Activated CD4-positive, alpha-beta memory T cell treated with anti-CD3 and anti-CD28 coated beads, Interleukin-2, amount 10 ng/mL, durations not matched to agents 7 days and 5 days (primary cell): Measurements from ENCODE around the gene AMOTL2. TPM values are rescaled to one million over a fixed set of nuclear protein-coding genes. Genes with fewer than 3 reads are reported as not detected.

Source experiments
- CTCF ChIA-PET: fragments of 350-600 bp; sonication (Branson Sonifier 250); formaldehyde crosslinking; loops from one replicate; lab custom pipeline; 2021; ENCODE audit warnings: antibody characterized with exemption, inconsistent platforms; lab: Charles Lee
- POLR2A ChIA-PET: fragments of 350-600 bp; sonication (Branson Sonifier 250); formaldehyde crosslinking; loops from one replicate; lab custom pipeline; 2021; ENCODE audit warnings: antibody characterized with exemption; lab: Charles Lee
- DNase-seq: peaks from one replicate; pipeline ENCODE4 v3.0.0-alpha.2; 2020
- H3K27ac Mint-ChIP-seq: one replicate; pipeline ENCODE4 v1.8.0; 2021; ENCODE audit warnings: mild to moderate bottlenecking, mixed read lengths
- H3K27me3 Mint-ChIP-seq: one replicate; pipeline ENCODE4 v1.8.0; 2021; ENCODE audit warnings: mixed read lengths
- H3K36me3 Mint-ChIP-seq: one replicate; pipeline ENCODE4 v1.8.0; 2021; ENCODE audit warnings: low read depth, mixed read lengths
- H3K4me1 Mint-ChIP-seq: one replicate; pipeline ENCODE4 v1.8.0; 2021; ENCODE audit warnings: mixed read lengths
- H3K4me3 Mint-ChIP-seq: one replicate; pipeline ENCODE4 v1.8.0; 2021; ENCODE audit warnings: mild to moderate bottlenecking, mixed read lengths
- H3K9me3 Mint-ChIP-seq: one replicate; pipeline ENCODE4 v1.8.0; 2021; ENCODE audit warnings: mixed read lengths
- total RNA-seq, 2 experiments: library from RNA; stranded (reverse); gene quantifications; one replicate each; pipeline ENCODE4 v1.2.3, GENCODE V29; 2021

AMOTL2 gene
- total RNA-seq, 2 experiments from 2014 or later, result not detected

- no peak overlapping the region for H3K27ac Mint-ChIP-seq
- H3K27me3 Mint-ChIP-seq, result peaks cover 9% of the 10 kb centered on the region
- no peaks in the 10 kb centered on the region for H3K9me3 Mint-ChIP-seq
- ChIA-PET CTCF (no interaction called here), POLR2A (no interaction called here)
- H3K4me1 Mint-ChIP-seq, result peaks cover 4% of the 10 kb centered on the region
- no peak for DNase-seq
- H3K4me3 Mint-ChIP-seq, result no peak overlapping the region
- no peaks in the 10 kb centered on the region for H3K36me3 Mint-ChIP-seq
These were observed 14.9 kb downstream of the AMOTL2 start for GRCh38 chr3:134359121-134360010.

GRCh38 chr3:134357914-134358811, 16.1 kb downstream of the AMOTL2 start:
- ChIA-PET POLR2A (no interaction called here), CTCF (no interaction called here)
- peaks cover 4% of the 10 kb centered on the region for H3K27me3 Mint-ChIP-seq

GRCh38 chr3:134357261-134357913, 16.9 kb downstream of the AMOTL2 start:
- Mint-ChIP-seq H3K36me3 (no peaks in the 10 kb centered on the region), H3K9me3 (no peaks in the 10 kb centered on the region), H3K4me3 (no peak overlapping the region), H3K27me3 (peaks cover under 1% of the 10 kb centered on the region), H3K4me1 (no peaks in the 10 kb centered on the region), H3K27ac (no peak overlapping the region)
- no peak for DNase-seq
- CTCF ChIA-PET, result interaction anchor here (1.2 kb wide), 1 partner anchor 10 kb away, joined by 4 read pairs; no protein-coding TSS in a partner anchor
- POLR2A ChIA-PET, result no interaction called here

More at GRCh38 chr3:134357914-134358811, 16.1 kb downstream of the AMOTL2 start:
- H3K27ac Mint-ChIP-seq, result no peak overlapping the region
- H3K4me1 Mint-ChIP-seq, result no peaks in the 10 kb centered on the region
- no peak for DNase-seq
- H3K36me3 Mint-ChIP-seq, result no peaks in the 10 kb centered on the region
- no peak overlapping the region for H3K4me3 Mint-ChIP-seq
- no peaks in the 10 kb centered on the region for H3K9me3 Mint-ChIP-seq

- ChIA-PET POLR2A (no interaction called here), CTCF (interaction anchor here (1.2 kb wide), 1 partner anchor 9 kb away, joined by 4 read pairs; no protein-coding TSS in a partner anchor)
- H3K36me3 Mint-ChIP-seq, result no peaks in the 10 kb centered on the region
- H3K27ac Mint-ChIP-seq, result no peak overlapping the region
- H3K4me1 Mint-ChIP-seq, result no peaks in the 10 kb centered on the region
- no peak for DNase-seq
- H3K9me3 Mint-ChIP-seq, result no peaks in the 10 kb centered on the region
- H3K27me3 Mint-ChIP-seq, result no peaks in the 10 kb centered on the region
- H3K4me3 Mint-ChIP-seq, result no peak overlapping the region
These were observed 17.7 kb downstream of the AMOTL2 start for GRCh38 chr3:134356411-134357040.

- Mint-ChIP-seq H3K36me3 (no peaks in the 10 kb centered on the region), H3K4me3 (no peak overlapping the region)
These were observed 18.8 kb downstream of the AMOTL2 start for GRCh38 chr3:134355416-134355815.

GRCh38 chr3:134354612-134355251, 19.5 kb downstream of the AMOTL2 start:
- H3K4me1 Mint-ChIP-seq, result no peaks in the 10 kb centered on the region
- no peaks in the 10 kb centered on the region for H3K36me3 Mint-ChIP-seq
- no peak for DNase-seq
- ChIA-PET POLR2A (no interaction called here), CTCF (no interaction called here)
- no peak overlapping the region for H3K27ac Mint-ChIP-seq
- no peaks in the 10 kb centered on the region for H3K27me3 Mint-ChIP-seq
- no peaks in the 10 kb centered on the region for H3K9me3 Mint-ChIP-seq
- H3K4me3 Mint-ChIP-seq, result no peak overlapping the region

More at GRCh38 chr3:134355416-134355815, 18.8 kb downstream of the AMOTL2 start:
- no peaks in the 10 kb centered on the region for H3K9me3 Mint-ChIP-seq
- DNase-seq, result no peak
- H3K27me3 Mint-ChIP-seq, result no peaks in the 10 kb centered on the region
- CTCF ChIA-PET, result no interaction called here
- H3K4me1 Mint-ChIP-seq, result no peaks in the 10 kb centered on the region
- POLR2A ChIA-PET, result no interaction called here
- H3K27ac Mint-ChIP-seq, result no peak overlapping the region

- POLR2A ChIA-PET, result no interaction called here
- Mint-ChIP-seq H3K27me3 (no peaks in the 10 kb centered on the region), H3K4me3 (no peak overlapping the region), H3K4me1 (no peaks in the 10 kb centered on the region), H3K27ac (no peak overlapping the region), H3K9me3 (no peaks in the 10 kb centered on the region), H3K36me3 (no peaks in the 10 kb centered on the region)
- CTCF ChIA-PET, result no interaction called here
- no peak for DNase-seq
These were observed 20.2 kb downstream of the AMOTL2 start for GRCh38 chr3:134353831-134354611.

GRCh38 chr3:134353171-134353825, 20.9 kb downstream of the AMOTL2 start:
- Mint-ChIP-seq H3K36me3 (no peaks in the 10 kb centered on the region), H3K27me3 (no peaks in the 10 kb centered on the region), H3K4me3 (no peak overlapping the region), H3K4me1 (no peaks in the 10 kb centered on the region), H3K27ac (no peak overlapping the region), H3K9me3 (no peaks in the 10 kb centered on the region)
- ChIA-PET CTCF (no interaction called here), POLR2A (no interaction called here)
- DNase-seq, result no peak

- no peaks in the 10 kb centered on the region for H3K4me1 Mint-ChIP-seq
- no peak overlapping the region for H3K4me3 Mint-ChIP-seq
- no peaks in the 10 kb centered on the region for H3K27me3 Mint-ChIP-seq
- no peaks in the 10 kb centered on the region for H3K36me3 Mint-ChIP-seq
- ChIA-PET POLR2A (no interaction called here), CTCF (no interaction called here)
- H3K9me3 Mint-ChIP-seq, result no peaks in the 10 kb centered on the region
- H3K27ac Mint-ChIP-seq, result no peak overlapping the region
- DNase-seq, result no peak
These were observed 22.1 kb downstream of the AMOTL2 start for GRCh38 chr3:134352031-134352671.

- Mint-ChIP-seq H3K4me1 (no peaks in the 10 kb centered on the region), H3K27ac (no peak overlapping the region), H3K9me3 (peaks cover 7% of the 10 kb centered on the region), H3K4me3 (no peak overlapping the region), H3K27me3 (peaks cover 5% of the 10 kb centered on the region), H3K36me3 (peaks cover 5% of the 10 kb centered on the region)
- no peak for DNase-seq
- ChIA-PET CTCF (no interaction called here), POLR2A (no interaction called here)
These were observed 22.8 kb downstream of the AMOTL2 start for GRCh38 chr3:134351427-134351826.

- H3K27me3 Mint-ChIP-seq, result peaks cover 8% of the 10 kb centered on the region
- peaks cover 6% of the 10 kb centered on the region for H3K36me3 Mint-ChIP-seq
- no peaks in the 10 kb centered on the region for H3K4me1 Mint-ChIP-seq
- peaks cover 10% of the 10 kb centered on the region for H3K9me3 Mint-ChIP-seq
- POLR2A ChIA-PET, result no interaction called here
- DNase-seq, result no peak
- no peak overlapping the region for H3K27ac Mint-ChIP-seq
- CTCF ChIA-PET, result no interaction called here
- no peak overlapping the region for H3K4me3 Mint-ChIP-seq
These were observed 23.4 kb downstream of the AMOTL2 start for GRCh38 chr3:134350861-134351311.
